Progenitor cell of endocrine pancreas (in vitro differentiated cells): ENCODE results near the gene EVC2. TPM values are rescaled to one million over a fixed set of nuclear protein-coding genes. Genes with fewer than 3 reads are reported as not detected.

Experiments
- DNase-seq: peaks from one replicate; pipeline ENCODE4 v3.0.0; 2021; ENCODE audit warnings: low spot score; ENCODE audit not compliant: unreplicated experiment
- H3K27ac Mint-ChIP-seq: 2 replicates; pipeline ENCODE4 v1.8.0; 2021; ENCODE audit warnings: mild to moderate bottlenecking, moderate library complexity, mixed read lengths
- H3K27me3 Mint-ChIP-seq: 2 replicates; pipeline ENCODE4 v1.8.0; 2021; ENCODE audit warnings: mixed read lengths
- H3K36me3 Mint-ChIP-seq: 2 replicates; pipeline ENCODE4 v1.8.0; 2022; ENCODE audit warnings: mixed read lengths; ENCODE audit not compliant: insufficient read depth
- H3K4me1 Mint-ChIP-seq: 2 replicates; pipeline ENCODE4 v1.8.0; 2021; ENCODE audit warnings: low read depth, mixed read lengths
- H3K4me3 Mint-ChIP-seq: 2 replicates; pipeline ENCODE4 v1.8.0; 2021; ENCODE audit warnings: low read depth, mild to moderate bottlenecking, moderate library complexity, mixed read lengths
- H3K9me3 Mint-ChIP-seq: 2 replicates; pipeline ENCODE4 v1.8.0; 2021; ENCODE audit warnings: low read depth, mixed read lengths
- total RNA-seq: library from RNA; stranded (reverse); gene quantifications from 2 replicates; pipeline ENCODE4 v1.2.1, GENCODE V29; 2021
- TF ChIP-seq, protein P1 (sequence below): fragments of 200-600 bp; sonication (generic); IDR thresholded peaks from one replicate; pipeline ENCODE4 v1.5.0; 2021; ENCODE audit warnings: antibody characterized with exemption, mild to moderate bottlenecking; ENCODE audit not compliant: unreplicated experiment

EVC2 gene
- total RNA-seq, 1 donor from 2014 or later, result 14.1 TPM

DNA sequence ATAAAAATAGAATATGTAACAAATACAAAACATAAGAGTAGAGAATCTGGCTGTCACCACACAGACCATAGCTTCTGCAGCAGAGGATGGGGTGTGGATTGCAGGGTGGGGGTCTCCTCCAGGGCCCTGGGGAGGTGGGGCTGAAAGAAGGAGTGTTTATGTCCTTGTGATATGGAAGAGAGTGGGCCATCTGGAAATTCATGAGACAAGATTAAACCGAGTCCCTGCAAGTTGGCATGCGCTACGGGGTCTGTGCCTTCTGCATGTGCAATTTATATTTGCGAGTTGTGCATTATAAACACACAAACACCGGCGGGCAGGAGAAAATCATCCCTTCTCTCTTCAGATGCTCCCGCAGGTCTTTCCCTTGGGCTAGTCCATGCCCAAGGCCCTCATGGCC is 145.9 kb downstream of the EVC2 start:
- Mint-ChIP-seq H3K36me3 (peaks cover 28% of the 10 kb centered on the region), H3K9me3 (peaks cover 4% of the 10 kb centered on the region), H3K27me3 (no peaks in the 10 kb centered on the region), H3K27ac (no peak overlapping the region), H3K4me3 (no peak overlapping the region), H3K4me1 (no peaks in the 10 kb centered on the region)
- DNase-seq, result no peak
- TF ChIP-seq, protein P1, sequence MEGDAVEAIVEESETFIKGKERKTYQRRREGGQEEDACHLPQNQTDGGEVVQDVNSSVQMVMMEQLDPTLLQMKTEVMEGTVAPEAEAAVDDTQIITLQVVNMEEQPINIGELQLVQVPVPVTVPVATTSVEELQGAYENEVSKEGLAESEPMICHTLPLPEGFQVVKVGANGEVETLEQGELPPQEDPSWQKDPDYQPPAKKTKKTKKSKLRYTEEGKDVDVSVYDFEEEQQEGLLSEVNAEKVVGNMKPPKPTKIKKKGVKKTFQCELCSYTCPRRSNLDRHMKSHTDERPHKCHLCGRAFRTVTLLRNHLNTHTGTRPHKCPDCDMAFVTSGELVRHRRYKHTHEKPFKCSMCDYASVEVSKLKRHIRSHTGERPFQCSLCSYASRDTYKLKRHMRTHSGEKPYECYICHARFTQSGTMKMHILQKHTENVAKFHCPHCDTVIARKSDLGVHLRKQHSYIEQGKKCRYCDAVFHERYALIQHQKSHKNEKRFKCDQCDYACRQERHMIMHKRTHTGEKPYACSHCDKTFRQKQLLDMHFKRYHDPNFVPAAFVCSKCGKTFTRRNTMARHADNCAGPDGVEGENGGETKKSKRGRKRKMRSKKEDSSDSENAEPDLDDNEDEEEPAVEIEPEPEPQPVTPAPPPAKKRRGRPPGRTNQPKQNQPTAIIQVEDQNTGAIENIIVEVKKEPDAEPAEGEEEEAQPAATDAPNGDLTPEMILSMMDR, result no peak

DNA sequence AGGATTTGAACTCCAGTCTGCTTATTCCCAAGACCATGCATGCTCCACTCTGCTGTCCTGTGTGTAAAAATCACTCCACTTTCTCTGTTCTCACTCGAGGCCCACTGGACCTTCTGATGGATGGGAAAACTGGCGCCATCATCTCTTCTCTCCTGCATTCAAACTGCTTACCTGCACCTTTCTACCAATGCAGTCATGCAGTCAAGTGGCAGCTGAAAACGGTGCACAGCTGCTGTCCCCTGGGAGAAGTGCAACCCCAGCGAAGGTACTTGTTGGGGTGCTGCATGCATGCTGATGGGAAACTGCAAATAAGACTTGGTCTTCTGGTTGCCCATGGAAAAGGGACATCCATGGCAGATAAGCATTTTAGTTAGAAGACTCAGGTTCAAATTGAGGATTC is 147.1 kb downstream of the EVC2 start:
- H3K27me3 Mint-ChIP-seq, result no peaks in the 10 kb centered on the region
- H3K27ac Mint-ChIP-seq, result no peak overlapping the region
- TF ChIP-seq, protein P1, result no peak
- no peaks in the 10 kb centered on the region for H3K4me1 Mint-ChIP-seq
- peaks cover 4% of the 10 kb centered on the region for H3K9me3 Mint-ChIP-seq
- no peak overlapping the region for H3K4me3 Mint-ChIP-seq
- peaks cover 31% of the 10 kb centered on the region for H3K36me3 Mint-ChIP-seq
- DNase-seq, result no peak

DNA sequence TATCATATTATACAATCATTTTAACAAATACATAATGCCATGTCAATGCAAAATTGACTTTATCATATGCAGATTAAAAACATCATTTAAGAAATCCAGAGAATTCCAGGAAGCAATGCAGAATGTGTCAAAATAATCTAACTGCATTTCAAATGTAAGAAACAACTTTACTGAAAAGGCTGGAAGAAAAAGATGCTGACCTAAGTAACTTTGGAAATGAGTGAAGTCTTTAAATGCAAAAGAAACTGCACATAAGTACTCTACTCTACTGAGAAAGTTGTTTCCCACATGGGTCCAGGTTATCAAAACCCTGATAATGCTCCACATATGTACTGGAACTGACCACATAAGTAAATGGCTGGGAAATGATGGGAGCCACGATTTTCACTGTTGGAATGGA is 149.9 kb downstream of the EVC2 start:
- H3K36me3 Mint-ChIP-seq, result peaks cover 31% of the 10 kb centered on the region
- TF ChIP-seq, protein P1, result no peak
- no peaks in the 10 kb centered on the region for H3K27me3 Mint-ChIP-seq
- H3K9me3 Mint-ChIP-seq, result peaks cover 4% of the 10 kb centered on the region
- H3K4me3 Mint-ChIP-seq, result no peak overlapping the region
- DNase-seq, result no peak
- no peaks in the 10 kb centered on the region for H3K4me1 Mint-ChIP-seq
- no peak overlapping the region for H3K27ac Mint-ChIP-seq

DNA sequence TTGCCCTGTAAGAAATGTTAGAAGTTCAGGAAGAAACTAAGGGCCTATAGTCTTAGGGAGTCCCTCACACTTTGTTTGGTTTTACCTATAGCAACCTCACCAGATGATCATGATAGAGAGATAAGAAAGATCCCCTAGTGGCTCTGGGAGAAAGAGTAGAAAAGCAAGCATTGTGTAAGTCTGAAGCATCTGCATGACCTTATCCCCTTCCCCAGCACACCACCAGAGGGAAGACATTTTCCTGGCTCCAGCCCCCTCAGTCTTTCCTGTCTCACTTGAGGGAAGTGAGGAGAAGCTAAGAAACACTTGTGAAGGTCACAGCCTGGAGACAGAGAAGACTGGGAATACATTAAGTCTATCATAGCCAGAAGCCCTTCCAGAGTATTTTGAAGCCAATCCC is 154.0 kb downstream of the EVC2 start:
- H3K4me1 Mint-ChIP-seq, result no peaks in the 10 kb centered on the region
- TF ChIP-seq, protein P1, result no peak
- H3K27me3 Mint-ChIP-seq, result no peaks in the 10 kb centered on the region
- no peak overlapping the region for H3K4me3 Mint-ChIP-seq
- no peak for DNase-seq
- H3K27ac Mint-ChIP-seq, result no peak overlapping the region
- H3K9me3 Mint-ChIP-seq, result peaks cover 25% of the 10 kb centered on the region
- H3K36me3 Mint-ChIP-seq, result peaks cover 55% of the 10 kb centered on the region

DNA sequence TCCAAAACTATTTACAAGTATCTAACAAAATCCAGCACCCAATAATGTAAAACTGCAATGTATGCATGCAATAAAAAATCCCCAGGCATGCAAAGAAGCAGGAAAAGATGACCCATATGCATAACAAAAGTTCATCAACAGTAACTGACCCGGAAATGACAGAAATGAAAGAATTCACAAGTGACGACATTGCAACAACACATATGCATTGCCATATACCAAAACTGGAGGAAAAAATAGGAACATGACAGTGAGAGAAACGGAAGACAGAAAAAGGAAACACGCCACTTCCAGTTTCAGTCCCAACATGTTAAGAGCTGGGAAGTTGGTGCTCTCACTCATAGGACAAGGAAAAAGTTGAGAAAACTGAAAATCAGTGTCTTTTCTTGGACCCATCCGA is 154.6 kb downstream of the EVC2 start:
- TF ChIP-seq, protein P1, result no peak
- peaks cover 58% of the 10 kb centered on the region for H3K36me3 Mint-ChIP-seq

More for the DNA sequence above, 154.6 kb downstream of the EVC2 start:
- H3K4me3 Mint-ChIP-seq, result no peak overlapping the region
- no peak for DNase-seq
- H3K27ac Mint-ChIP-seq, result no peak overlapping the region
- H3K4me1 Mint-ChIP-seq, result no peaks in the 10 kb centered on the region
- peaks cover 27% of the 10 kb centered on the region for H3K9me3 Mint-ChIP-seq
- no peaks in the 10 kb centered on the region for H3K27me3 Mint-ChIP-seq
